Retinal pigment epithelial cell (primary cell): ENCODE data around the gene SNX14.
A peak's percentile ranks its signal among the peaks of the same experiment; 100 is the strongest.

Source experiments
- DNase-seq: peaks from one replicate; pipeline ENCODE4 v3.0.0-alpha.2; 2010; ENCODE audit warnings: low read depth
- H3K4me3 ChIP-seq: 2 replicates; pipeline ENCODE4 v1.5.1; 2011; ENCODE audit warnings: mild to moderate bottlenecking, low read length, control low read depth, moderate library complexity
- CTCF ChIP-seq: conservative IDR thresholded peaks from 2 replicates; pipeline ENCODE4 v1.5.1; 2011; ENCODE audit warnings: low read depth, low read length, control low read depth, inconsistent platforms

The SNX14 gene, protein sequence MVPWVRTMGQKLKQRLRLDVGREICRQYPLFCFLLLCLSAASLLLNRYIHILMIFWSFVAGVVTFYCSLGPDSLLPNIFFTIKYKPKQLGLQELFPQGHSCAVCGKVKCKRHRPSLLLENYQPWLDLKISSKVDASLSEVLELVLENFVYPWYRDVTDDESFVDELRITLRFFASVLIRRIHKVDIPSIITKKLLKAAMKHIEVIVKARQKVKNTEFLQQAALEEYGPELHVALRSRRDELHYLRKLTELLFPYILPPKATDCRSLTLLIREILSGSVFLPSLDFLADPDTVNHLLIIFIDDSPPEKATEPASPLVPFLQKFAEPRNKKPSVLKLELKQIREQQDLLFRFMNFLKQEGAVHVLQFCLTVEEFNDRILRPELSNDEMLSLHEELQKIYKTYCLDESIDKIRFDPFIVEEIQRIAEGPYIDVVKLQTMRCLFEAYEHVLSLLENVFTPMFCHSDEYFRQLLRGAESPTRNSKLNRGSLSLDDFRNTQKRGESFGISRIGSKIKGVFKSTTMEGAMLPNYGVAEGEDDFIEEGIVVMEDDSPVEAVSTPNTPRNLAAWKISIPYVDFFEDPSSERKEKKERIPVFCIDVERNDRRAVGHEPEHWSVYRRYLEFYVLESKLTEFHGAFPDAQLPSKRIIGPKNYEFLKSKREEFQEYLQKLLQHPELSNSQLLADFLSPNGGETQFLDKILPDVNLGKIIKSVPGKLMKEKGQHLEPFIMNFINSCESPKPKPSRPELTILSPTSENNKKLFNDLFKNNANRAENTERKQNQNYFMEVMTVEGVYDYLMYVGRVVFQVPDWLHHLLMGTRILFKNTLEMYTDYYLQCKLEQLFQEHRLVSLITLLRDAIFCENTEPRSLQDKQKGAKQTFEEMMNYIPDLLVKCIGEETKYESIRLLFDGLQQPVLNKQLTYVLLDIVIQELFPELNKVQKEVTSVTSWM

DNA sequence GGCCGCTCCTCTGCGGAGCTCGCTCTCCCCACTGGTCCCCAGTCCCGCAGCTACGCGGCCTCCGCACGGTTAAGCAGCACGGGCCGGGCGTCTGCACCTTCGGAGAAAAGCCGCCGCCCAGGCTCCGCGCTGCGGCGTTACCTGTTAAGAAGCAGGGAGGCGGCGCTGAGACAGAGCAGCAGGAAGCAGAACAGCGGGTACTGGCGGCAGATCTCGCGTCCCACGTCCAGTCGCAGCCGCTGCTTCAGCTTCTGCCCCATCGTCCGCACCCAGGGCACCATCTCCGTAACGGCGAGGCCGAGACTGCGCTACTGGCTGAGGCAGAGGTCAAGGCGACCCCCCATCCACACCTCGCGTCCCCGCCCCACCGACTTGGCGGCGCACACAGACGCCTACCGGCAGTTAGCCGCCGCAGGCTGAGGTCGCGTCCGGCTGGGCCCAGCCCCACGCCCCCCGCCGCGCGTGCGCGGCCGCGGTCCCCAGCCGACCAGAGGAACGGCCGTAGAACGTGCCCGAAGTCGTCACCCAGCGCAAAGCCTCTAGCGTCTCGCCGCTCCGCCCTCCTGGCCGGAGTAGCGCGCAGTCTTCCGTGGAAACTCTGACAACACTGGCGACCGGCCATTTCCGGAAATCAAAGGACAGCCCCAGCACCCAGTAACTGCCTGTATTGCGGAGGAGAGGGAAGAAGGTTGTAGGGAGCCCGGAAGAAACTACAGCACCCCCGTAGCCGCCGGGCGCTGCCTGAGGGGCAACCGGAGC, at the start of gene SNX14:
TSS of gene SNX14 (minus strand) at position 421 of the 759 bp plus-strand sequence. CDS start at position 281, 140 bp downstream.
- DNase-seq: peak; percentile 69
- no peak for TF ChIP-seq CTCF

DNA sequence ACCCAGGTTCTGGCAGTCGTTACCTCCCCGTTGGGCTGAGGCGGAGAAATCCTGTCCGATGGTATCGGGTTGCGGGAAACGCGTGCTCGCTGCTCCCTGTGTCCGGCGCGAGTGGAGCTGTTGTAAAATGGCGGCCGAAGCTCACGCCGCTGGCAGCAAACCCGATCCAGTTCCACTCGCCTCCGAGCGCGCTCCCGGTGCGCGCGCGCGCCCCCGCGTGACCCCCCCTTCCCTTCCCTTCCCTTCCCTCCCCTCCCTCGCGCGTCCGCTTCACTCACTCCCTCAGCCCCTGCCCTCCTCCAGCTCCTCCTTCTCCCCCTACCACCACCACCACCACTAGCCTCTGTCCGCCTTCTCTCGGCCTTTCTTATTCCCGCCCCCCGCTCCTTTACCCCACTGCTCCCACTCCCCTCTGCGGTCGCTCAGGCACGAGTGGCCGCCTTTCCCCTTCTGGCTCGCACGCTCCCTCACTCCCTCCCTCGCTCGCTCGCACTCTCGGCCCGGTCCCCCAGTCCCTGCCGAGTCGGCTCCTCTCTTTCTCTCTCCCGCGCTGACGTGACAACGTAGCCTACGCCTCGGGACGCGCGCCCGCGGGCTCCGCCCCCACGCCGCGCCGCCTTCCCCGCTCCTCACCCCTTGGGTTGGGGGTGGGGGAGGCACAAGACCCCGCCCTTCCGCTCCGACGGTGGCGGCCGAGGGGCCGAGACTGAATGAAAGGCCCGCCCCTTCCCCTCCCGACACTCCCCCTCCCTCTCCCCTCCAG, 49.3 kb upstream of the SNX14 start, which contains the start of gene SYNCRIP:
TSS of gene SYNCRIP (minus strand) at position 113 of the 763 bp plus-strand sequence. CDS start 1,447 bp downstream, outside the sequence.
- H3K4me3 ChIP-seq: peak within 1 kb of the TSS; percentile 99
- TF ChIP-seq CTCF: no peak
- peak; percentile 92 for DNase-seq

More for the DNA sequence above, at the start of gene SNX14:
- H3K4me3 ChIP-seq: peak within 1 kb of the TSS; percentile 80

DNA sequence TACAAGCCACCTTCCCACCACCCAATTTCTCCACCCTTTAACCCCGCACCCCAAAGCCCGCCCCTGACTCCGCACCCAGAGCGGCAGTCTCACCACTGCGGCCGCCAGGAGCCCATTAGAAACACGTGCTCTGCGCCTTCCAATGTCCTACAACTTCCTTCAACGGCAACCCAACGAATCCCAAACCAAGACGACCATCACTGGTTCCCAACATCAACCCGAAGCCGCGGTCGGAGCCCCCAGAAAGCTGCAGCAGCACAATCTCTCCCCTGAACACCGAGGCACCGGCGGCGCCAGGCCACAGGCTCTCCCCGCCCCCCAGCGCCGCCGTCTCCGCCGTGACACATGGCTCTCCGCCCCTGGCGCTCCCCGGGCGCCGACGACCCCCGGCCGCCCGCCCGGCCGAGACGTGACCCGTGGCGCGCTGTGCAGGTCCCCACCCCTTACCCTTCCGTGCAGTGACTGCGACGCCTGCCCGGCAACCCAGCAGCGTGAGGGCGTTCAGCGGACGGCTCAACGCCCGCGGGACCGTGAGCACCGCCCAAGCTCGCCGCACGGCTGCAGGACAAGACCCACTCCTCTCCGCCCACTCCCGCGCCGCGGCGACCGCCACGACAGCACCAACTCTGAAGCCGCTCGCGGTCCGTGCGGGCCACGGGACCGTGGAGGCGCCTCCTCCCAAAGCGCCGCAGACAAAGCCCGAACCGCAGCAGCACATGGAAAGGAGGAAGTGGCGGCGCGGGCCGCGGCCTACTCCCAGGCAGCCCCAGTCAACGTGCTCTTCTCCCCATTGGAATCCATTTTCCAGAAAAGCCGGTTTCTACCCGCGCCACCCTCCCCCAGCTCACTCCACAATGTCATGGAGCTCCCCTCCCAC, 48.5 kb upstream of the SNX14 start:
- TF ChIP-seq CTCF: no peak
- no peak for DNase-seq
- peak overlapping the region; percentile 99 for H3K4me3 ChIP-seq

GRCh38 chr6:85641522-85641896, 47.9 kb upstream of the SNX14 start:
- TF ChIP-seq CTCF: no peak
- peak overlapping the region; percentile 99 for H3K4me3 ChIP-seq
- no peak for DNase-seq

GRCh38 chr6:85640821-85641220, 47.2 kb upstream of the SNX14 start:
- no peak for DNase-seq
- H3K4me3 ChIP-seq: peak overlapping the region; percentile 99
- no peak for TF ChIP-seq CTCF
